ENCODE measurements around the gene KIAA0586.

Gene KIAA0586

GRCh38 chr14:58599707-58600106 lies 172.2 kb downstream of the KIAA0586 start:
- no peak for DNase-seq

Measured in midbrain (tissue), 1 donor.